C4-2B (cell line): ENCODE measurements around the gene NPEPL1.

ENCODE experiments used
- CTCF ChIP-seq: fragments of 450-650 bp; conservative IDR thresholded peaks from 2 replicates; pipeline ENCODE4 v1.5.1; 2017; ENCODE audit warnings: mild to moderate bottlenecking
- ZFX ChIP-seq: fragments of 450-650 bp; IDR thresholded peaks from 2 replicates; pipeline ENCODE4 v1.6.1; 2017

- TF ChIP-seq CTCF (no peak), ZFX (no peak)
Measured at GRCh38 chr20:58723628-58723984, 31.0 kb downstream of the NPEPL1 start.
